NCI-H460 (cell line): ENCODE results near the gene STK16. TPM values are rescaled to one million over a fixed set of nuclear protein-coding genes. Genes with fewer than 3 reads are reported as not detected.
"Not testable (repeated sequence)": the region's sequence is repeated elsewhere in the genome, so short reads cannot be mapped to it uniquely, and the experiment has no call there.

Source experiments
- DNase-seq: peaks from one replicate; pipeline ENCODE4 v3.0.0-alpha.2; 2016; ENCODE audit warnings: low read depth; ENCODE audit errors: extremely low read depth
- polyA plus RNA-seq: library from polyadenylated mRNA; depleted of rRNA; stranded (reverse); fragments of >200 nt; gene quantifications from 2 replicates; pipeline ENCODE4 v1.2.3, GENCODE V29; 2014; cell fraction: nucleus; rRNA removed
- total RNA-seq: library from RNA; depleted of rRNA; stranded (reverse); fragments of >200 nt; shearing (Covaris generic); gene quantifications from 2 replicates; pipeline ENCODE4 v1.2.3, GENCODE V29; 2014; rRNA removed

Gene STK16, protein sequence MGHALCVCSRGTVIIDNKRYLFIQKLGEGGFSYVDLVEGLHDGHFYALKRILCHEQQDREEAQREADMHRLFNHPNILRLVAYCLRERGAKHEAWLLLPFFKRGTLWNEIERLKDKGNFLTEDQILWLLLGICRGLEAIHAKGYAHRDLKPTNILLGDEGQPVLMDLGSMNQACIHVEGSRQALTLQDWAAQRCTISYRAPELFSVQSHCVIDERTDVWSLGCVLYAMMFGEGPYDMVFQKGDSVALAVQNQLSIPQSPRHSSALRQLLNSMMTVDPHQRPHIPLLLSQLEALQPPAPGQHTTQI
- 20.9 and 25.3 TPM in 2 replicates for total RNA-seq
- polyA plus RNA-seq = 28.5 and 34.8 TPM in 2 replicates

DNA sequence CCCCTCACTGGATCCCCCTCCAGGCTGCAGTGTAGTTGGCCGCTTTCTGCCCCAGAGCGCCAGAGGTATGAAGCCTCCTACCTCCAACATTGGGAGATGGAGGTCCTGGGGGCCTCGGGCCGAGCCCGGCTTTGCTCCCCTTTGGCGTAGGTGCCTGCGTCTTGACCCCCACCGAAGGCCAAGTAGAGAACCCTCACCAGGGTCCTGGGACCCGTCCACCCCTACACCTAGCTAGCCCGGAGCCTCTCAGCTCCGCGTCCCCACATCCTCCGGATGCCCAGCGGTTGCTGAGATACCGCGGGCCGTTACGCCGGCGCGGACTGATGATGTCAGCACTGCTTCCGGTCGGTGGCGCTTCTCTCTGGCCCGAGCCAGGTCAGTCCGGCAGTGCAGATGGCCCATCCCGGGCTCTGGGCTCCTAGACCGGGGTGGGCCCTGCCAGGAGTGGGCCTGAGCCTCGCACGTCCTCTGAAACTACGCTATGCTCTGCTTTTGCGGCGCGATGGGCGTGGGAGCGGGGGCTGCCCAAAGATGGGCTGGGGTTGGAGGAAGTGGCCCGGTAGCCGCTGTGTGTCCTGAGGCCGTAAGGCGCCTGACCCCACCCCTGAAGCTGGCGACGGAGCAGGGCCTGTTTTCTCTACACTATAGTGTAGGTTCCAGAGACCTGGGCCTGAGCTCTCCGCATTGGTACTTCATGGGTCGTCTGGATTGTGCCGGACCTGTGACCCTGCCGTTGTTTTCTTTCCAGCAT lies at the start of gene STK16, which contains the start of gene GLB1L:
STK16 (plus strand) TSS at position 332 of the 751 bp plus-strand sequence. CDS start 521 bp downstream, outside the sequence.
GLB1L (minus strand) TSS at position 297 of the 751 bp plus-strand sequence. CDS start 1,871 bp downstream, outside the sequence.
- peak; percentile 90 for DNase-seq

DNA sequence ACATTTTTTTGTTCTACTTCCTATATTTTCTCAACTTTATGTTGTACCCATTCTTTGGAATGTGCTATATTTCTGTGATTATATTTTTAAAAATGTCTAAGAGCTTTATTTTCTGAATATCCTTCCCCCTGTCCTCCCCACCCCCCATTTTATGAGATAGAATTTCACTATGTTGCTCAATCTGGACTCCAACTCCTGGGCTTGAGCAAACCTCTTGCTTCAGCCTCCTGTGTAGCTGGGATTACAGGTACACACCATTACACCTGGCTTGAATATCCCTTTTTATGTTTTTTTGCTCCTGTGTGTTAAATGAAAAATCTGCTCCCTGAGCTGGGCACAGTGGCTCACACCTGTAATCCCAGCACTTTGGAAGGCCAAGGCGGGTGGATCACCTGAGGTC lies 47.9 kb upstream of the STK16 start:
- DNase-seq = no peak

DNA sequence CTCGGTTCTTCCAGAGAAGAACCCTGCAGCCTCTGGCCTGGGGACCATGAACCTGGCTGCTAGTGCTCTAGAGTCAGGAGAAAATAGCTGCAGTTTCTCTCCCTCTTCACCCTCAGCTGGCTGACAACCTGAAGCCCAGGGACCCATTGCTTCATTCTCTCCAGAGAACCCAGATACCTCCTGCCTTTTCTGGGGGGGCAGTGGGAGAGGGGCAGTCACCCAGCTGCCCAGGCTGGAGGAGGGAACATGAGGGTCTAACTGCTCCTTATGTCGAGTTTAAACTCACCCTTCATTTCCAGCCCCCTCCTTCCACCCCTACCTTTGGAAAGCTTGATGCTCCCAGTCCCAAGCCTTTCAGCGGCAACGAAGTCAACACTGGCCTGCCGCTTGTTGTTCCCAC lies 46.3 kb upstream of the STK16 start:
- DNase-seq = no peak

DNA sequence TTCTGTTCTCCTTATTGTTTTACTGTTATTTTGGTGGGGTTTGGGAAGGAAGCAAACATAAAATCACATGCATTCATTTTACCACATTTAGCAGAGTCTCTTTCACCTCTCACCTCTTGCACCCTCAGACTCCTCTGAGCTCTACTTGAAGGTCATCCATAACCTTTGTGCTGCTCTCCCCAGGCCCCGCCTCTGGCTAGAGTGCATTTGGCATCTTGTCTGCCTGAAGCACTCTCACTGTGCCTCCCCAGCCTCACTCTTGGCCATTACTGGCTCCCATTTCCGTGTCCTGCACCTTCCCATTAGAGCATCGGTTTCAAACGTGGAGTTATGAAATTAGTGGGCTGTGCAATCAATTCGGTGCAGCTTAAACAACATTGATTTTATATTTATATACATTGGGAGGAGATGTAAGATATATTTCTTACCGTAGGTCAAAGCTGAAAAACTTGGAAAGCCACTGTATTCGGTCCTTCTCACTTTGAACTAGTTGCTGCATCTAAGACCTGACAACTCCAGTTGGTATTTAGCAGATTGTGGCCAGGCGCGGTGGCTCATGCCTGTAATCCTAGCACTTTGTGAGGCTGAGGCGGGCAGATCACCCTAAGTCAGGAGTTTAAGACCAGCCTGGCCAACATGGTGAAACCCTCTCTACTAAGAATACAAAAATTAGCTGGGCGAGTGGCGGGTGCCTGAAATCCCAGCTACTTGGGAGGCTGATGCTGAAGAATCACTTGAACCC lies 45.6 kb upstream of the STK16 start:
- DNase-seq = no peak

DNA sequence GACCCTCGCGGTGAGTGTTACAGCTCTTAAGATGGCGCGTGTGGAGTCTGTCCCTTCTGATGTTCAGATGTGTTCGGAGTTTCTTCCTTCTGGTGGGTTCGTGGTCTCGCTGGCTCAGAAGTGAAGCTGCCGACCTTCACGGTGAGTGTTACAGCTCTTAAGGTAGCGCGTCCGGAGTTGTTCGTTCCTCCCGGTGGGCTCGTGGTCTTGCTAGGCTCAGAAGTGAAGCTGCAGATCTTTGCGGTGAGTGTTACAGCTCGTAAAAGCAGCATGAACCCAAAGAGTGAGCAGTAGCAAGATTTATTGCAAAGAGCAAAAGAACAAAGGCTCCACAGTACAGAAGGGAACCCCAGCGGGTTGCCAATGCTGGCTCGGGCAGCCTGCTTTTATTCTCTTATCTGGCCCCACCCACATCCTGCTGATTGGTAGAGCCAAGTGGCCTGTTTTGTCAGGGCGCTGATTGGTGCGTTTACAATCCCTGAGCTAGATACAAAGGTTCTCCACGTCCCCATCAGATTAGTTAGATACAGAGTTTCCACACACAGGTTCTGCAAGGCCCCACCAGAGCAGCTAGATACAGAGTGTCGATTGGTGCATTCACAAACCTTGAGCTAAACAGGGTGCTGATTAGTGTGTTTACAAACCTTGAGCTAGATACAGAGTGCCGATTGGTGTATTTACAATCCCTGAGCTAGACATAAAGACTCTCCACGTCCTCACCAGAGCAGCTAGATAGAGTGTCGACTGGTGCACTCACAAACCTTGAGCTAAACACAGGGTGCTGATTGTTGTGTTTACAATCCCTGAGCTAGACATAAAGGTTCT lies 44.6 kb upstream of the STK16 start:
- DNase-seq = not testable (repeated sequence)

DNA sequence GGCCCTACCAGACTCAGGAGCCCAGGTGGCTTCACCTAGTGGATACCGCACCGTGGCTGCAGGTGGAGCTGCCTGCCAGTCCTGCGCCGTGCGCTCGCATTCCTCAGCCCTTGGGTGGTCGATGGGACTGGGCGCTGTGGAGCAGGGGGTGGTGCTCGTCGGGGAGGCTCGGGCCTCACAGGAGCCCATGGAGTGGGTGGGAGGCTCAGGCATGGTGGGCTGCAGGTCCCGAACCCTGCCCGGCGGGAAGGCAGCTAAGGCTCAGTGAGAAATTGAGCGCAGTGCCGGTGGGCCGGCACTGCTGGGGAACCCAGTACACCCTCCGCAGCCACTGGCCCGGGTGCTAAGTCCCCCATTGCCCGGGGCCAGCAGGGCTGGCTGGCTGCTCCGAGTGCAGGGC lies 43.9 kb upstream of the STK16 start:
- not testable (repeated sequence) for DNase-seq

DNA sequence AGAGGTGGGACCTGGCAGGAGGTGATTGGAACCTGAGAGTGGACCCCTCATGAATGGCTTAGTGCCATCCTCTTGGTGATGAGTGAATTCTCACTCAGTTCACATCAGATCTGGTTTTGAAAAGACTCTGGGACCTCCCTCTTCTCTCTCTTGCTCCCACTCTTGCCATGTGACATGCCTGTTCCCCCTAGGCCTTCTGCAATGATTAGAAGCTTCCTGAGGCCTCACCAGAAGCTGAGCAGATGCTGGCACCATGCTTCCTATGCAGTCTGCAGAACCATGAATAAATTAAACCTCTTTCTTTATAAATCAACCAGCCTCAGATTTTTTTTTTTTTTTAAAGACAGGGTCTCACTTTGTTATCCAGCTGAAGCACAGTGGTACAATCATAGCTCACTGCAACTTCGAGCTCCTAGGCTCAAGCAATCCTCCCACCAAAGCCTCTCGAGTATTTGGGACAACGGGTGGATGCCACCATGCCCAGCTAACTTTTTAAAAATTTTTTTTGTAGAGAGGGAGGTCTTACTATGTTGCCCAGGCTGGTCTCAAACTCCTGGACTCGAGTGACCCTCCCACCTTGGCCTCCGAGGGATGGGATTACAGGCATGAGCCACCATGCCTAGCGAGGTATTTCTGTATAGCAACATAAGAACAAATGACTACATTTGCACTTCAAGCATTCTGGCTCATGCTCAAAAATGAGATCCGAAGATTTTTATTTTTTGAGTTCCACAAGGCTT lies 40.7 kb upstream of the STK16 start:
- no peak for DNase-seq

DNA sequence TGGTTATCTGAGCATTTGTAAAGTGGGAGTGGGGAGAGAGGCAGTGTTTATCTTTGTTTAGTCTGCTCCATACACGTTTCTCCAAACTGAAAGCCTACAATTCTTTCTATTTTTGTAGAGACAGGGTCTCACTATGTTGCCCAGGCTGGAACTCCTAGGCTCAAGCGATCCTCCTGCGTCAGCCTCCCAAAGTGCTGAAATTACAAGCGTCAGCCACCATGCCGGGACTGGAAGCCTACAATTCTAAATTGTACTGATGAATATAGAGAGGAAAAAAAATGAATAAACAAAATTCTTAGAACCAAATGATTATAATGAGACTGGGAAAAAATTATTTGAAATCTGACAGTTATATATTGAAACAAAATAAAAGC lies 40.1 kb upstream of the STK16 start:
- DNase-seq = no peak

DNA sequence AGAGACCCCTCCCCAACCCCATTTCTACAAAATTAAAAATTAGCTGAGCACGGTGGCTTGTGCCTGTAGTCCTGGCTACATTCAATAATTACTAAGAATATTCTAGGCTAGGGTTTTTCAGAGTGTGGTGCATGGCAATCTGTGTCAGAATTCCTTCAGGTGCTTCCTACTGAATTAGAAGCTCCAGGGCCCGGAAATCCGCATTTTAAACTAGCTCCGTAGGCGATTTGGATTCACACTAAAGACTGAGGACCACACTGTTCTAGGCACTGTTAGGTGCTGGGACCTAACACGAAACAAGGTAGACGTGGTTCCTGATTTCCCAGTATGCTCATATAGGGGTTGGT lies 39.3 kb upstream of the STK16 start:
- no peak for DNase-seq

DNA sequence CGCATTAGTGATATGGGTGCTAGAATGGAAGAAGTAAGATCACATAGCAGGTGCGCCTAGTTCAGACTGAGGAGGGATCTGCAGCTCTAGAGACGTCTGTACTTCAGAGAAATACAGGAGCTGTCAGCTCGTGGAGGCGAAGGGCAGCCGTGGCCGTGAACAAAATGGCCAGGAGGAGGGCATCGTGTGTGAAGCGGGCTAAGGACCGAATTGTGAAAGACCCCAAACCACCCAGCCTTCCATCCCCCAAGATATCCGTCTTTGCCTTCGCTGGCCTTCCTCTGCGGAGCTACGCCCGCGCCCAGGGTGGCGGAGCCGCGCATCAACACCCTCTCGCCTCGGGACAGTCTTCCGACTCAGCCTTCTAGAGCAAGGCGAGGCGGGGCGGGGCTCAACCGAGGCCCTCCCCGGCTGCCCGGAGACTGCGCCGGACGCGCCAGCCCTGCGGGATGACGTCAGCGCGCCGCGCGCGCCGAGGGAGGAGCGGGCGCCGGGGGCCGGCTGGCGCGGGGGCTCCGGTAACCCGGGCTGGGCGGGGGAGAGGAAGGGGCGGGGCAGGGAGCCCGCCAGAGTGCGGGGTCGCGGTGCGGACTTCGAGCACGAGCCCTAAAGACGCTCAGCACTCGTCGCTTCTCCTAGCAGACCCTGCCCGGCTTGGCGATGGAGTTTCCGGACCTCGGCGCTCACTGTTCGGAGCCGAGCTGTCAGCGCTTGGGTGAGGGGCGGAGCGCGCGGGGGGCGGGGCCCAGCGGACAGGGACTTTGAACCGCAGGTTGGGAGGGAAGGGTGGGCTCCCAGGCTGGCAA lies 38.7 kb upstream of the STK16 start, which contains the start of gene ZFAND2B:
ZFAND2B (plus strand) TSS at position 455 of the 806 bp plus-strand sequence; CDS start at position 661, 206 bp downstream.
- peak; percentile 92 for DNase-seq

DNA sequence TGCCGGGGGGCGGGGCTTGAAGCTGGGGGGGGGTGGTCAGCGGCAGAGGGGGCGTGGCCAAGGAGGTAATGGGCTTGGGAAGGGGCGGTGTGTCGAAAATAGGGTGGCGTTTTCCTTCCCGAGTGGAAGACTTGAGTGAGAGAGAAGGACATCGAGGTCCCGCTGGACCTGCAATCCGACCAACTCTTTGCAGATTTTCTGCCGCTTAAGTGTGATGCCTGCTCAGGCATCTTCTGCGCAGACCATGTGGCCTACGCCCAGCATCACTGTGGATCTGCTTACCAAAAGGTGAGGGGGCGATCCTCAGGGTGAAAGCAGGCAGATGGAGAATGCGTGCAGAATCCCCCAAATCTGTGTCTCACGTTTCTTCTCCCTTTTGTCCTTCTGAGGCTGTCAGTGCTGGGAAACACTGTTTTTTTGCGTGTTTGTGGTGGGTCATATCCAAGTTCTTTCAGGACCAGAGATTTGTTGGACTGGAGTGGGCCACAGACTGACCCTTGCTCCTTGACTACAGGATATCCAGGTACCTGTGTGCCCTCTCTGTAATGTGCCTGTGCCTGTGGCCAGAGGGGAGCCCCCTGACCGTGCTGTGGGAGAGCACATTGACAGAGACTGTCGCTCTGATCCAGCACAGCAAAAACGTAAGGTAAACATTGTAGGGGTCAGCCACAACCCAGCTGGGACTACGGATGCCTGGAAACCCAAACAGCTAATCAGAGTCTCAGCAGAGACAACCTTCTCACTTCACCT lies 38.0 kb upstream of the STK16 start:
- DNase-seq = no peak

DNA sequence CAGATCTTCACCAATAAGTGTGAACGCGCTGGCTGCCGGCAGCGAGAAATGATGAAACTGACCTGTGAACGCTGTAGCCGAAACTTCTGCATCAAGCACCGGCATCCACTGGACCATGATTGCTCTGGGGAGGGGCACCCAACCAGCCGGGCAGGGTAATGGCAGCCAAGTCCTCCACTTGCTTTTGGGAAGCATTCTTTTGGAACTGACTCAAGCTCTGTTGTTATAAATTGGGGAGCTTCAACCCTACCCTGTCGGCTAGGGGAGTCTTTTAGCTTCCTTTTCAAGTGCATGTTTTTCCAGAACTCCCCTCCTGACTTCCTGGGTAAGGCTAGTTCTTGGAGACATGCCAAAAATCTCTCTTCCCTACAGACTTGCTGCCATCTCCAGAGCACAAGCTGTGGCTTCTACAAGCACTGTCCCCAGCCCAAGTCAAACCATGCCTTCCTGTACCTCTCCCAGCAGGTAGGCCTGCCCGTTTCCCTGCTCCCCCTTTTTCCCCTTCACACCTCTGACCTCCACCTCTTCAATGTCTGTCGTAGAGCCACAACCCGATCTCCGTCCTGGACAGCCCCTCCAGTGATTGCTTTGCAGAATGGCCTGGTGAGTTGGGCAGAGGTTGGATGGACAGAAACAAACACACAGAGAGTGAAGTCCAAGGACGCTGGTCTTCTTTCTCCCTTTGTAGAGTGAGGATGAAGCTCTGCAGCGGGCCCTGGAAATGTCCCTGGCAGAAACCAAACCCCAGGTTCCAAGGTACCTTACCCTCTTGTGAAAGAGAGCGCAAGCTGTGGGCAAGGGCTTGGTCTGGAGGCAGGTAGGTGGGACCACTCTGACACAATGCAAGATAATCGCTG lies 37.2 kb upstream of the STK16 start:
- no peak for DNase-seq

DNA sequence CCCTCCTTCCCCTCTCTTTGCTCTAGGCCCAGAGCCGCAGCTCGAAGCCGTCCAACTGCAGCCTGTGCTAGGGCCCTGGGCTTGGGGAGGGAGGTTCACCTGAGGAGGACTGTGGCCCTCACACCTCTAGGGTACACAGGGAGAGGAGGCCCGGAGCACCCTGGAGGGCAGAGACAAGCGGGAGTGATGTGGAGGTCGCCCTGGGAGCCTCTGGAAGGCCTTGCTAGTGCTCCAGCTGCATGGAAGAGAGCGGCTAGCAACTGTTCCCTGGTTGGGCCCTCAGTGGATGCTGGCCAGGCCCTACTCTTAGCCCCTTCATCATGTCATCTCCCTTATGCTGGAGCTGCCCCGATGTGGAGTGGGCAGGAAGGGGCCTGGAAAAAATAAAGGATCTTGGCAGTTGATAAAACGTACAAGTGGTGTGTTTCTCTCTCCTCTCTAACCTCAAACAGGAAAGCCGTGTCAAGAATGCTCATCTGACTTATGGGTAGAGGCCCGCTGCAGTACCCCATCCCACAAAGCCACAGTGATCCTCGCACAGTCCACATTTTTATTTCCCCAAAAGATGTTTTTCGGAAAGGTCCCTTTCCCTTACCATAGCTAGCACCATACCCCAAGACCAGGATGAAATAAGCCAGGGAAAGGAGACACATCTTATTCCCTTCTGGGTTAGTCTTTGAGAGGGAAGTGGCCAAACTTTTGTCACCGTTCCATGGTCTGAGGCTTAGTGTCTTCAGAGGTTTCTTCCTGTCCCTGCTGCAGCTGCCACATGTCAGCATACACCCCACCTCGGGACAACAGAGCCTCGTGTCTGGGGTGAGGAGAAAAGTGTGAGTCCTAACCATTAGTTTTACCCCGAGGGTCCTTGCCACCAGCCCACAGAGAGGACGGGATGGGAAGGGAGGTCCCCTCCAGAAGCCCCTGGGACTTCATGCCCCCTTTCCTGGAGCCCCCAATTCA lies 35.8 kb upstream of the STK16 start:
- DNase-seq = no peak

DNA sequence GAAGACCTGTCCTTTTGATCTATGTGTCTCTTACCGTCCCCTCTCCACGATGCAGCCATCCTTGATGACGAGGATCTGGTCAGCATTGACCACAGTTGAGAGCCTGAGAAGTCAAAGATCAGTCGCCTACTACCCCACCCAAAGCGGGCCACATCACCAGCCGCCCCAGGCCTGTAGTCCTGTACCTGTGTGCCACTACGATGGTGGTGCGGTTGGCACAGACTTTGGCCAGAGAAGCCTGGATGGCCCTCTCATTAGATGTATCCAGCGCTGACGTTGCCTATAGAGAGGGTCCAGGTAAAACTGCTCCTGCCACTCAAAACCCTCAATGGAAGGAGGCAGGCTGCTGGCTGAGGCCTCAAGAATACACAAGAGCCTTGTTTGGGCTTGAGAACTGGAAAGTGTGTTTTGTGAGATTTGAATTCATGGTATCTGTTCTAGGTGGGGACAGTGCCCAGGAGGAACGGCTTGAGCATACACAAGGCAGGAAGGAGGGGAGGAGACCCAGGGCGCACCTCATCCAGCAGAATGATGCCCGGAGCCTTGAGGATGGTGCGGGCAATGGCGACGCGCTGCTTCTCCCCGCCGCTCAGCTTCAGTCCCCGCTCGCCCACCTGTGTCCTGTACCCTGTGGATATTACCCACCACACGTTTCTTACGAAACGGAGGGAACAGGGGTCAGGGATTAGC lies 34.9 kb upstream of the STK16 start:
- DNase-seq = no peak

DNA sequence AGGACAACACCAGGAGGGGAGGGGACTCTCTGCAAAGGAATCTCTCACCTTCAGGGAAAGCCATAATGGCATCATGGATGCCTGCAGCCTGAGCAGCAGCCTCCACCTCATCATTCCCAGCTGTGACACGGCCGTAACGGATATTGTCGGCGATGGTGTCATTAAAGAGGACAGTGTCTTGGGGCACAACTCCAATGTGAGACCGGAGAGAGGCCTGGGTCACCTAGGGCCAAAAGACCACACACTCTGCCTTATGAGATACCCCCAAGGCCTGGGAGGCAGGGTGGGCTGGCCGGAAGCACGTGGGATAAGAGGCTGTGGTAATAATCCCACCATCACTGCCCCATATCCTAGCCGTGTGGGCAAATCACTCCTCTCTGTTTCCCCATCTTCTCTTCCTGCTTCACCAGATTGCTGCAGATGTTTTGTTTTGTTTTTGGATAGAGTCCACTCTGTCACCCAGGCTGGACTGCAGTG lies 34.4 kb upstream of the STK16 start:
- DNase-seq = no peak
